HG03064 (cell line): ENCODE measurements around the gene MMEL1.

Source experiments
- ATAC-seq: cut with Tn5 transposase; IDR thresholded peaks from one replicate; pipeline ENCODE4 v1.9.1; 2021; ENCODE audit warnings: low read depth; ENCODE audit not compliant: unreplicated experiment

Gene MMEL1

DNA sequence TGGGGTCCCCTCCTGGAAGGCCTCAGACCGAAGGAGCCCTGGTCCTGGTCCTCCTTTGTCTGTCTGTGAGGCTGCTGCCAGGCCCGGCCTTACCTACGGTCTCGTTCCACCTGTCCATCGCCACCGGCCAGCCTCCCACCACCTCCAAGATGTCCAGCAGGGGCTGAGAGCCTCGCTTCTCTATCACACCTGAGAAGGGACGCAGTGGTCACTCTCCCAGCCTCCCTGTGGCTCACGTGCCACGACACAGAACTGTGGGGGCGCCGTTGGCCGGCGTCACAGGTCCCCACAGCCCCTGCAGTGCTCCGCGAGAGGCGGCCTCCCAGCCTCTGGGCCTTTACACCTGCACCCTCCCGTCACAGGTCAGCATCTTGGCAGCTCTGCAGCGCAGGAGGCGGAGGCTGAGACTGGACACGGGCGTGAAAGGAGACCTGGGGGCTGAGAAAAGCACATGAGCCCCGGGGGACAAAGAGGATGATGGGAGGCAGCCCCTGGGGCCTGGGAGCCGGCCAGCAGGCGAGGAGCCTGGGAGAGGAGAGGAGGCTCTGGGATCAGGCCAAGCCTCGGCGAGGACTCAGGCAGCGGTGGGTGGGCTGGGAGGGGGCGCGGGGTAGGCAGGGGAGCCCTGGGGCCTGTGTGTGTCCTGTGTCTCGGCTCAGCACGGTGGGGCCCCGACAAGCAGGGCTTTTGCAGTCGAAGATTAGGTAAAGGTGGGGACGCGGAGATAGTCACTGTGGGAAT is 25.8 kb downstream of the MMEL1 start:
- no peak for ATAC-seq

GRCh38 chr1:2606396-2606880 is 26.4 kb downstream of the MMEL1 start:
- ATAC-seq, result no peak

DNA sequence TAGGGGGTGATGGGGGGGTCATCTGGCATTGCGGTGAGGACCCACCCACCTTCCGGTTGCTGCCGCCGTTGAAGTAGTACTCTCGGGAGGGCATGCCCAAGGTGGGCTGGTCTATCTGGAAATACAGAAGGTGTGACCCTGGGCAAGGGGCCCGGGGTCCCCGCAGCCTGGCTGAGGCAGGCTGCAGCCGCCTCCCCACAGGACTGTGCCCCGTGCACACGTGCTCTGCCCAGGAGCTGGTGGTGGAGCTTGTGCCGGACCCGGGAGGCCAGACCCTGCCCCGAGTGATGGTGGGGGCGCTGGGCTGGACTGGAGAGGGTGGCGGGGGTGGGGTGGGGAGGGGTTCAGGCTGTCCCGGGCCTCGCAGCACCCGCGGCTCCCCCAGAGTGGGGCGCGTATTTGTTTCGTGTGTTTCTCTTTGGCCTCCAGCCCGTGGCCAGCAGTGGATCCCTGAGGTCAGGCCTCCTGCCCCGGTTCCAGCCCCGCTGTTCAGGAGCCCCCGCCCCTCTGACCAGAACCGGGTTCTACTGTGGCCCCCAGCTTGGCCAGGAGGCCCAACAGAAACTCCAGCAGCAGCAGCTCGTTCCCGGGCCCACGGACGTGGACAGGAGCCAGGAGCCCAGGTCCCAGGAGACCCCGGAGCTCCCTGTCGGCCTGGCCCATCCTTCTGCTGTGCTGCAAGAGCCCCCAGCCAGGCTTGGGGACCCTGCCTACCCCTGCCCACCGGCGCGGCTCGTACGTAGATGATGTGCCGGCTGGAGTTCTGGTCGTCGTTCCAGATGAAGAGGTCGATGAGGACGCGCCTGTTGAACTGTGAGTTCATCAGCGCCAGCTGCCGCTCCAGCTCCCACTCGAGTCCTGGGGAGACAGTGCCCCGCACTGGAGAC is 27.1 kb downstream of the MMEL1 start:
- no peak for ATAC-seq

- no peak for ATAC-seq
These were observed 27.8 kb downstream of the MMEL1 start for GRCh38 chr1:2604844-2605508.

DNA sequence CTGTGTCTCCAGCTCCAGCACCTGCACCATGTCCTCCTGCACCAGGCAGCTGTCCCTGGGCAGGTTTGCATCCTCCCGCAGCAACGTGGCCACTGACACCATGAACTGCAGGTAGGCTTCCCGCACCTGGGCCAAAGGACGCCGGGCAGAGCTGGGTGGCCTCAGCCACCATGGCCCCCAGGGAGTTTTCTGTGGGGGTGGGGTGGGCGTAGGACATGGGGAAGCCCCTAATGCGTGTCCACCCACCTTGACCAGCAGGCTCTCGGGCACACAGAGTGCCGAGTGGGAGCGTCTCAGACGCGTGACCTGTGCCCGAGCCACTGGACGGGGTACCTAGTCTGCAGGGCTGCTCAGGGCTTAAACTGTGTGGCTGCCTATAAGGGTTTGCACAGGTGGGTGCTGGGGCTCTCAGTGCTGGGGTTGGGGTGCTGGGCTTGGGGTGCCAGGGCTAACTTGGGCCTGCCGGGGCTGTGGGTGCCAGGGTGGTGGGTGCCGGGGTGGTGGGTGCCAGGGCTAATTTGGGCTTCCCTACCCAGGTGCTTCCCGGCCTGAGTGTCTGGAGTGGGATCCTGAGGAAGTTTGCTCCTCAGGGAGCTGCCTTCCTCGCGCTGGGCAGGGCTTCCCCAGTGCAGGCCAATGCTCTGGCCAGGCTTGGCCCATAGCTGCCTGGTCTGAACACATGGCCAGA is 28.5 kb downstream of the MMEL1 start:
- ATAC-seq, result no peak

- no peak for ATAC-seq
These were observed 29.2 kb downstream of the MMEL1 start for GRCh38 chr1:2603521-2604155.

- no peak for ATAC-seq
These were observed 29.8 kb downstream of the MMEL1 start for GRCh38 chr1:2602866-2603520.

- ATAC-seq, result no peak
These were observed 30.4 kb downstream of the MMEL1 start for GRCh38 chr1:2602311-2602835.

GRCh38 chr1:2601721-2602303 is 31.0 kb downstream of the MMEL1 start:
- no peak for ATAC-seq

DNA sequence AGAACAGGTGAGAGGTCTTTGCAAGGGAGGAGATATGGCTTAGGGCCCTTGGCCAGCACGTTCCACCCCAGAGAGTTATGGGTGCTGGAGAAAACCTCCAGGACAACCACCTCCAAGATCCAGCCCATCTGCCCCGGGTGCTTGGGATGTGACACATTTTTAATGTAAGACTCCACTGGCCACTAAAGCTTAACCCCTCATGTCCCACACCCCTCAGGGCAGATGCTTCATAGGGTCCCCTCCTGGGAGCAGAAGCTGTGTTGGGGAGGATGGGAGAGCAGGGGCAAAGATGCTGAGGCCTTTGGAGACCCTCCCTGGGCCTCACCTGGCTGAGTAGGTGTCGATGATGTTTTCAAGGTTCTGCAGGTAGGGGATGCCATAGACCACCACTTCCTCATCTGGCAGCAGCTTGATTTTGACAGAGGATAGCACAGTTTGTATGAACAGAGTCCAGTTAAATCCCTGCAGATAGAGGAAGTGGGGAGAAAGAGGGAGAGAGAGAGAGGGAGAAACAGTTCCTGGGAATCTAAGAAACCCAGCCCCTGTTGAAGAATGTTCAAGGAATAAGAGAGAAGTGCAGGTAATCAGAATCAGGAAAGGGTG is 34.4 kb downstream of the MMEL1 start:
- no peak for ATAC-seq

- no peak for ATAC-seq
These were observed 35.1 kb downstream of the MMEL1 start for GRCh38 chr1:2597441-2598328.

- ATAC-seq, result no peak
These were observed 36.1 kb downstream of the MMEL1 start for GRCh38 chr1:2596530-2597333.

DNA sequence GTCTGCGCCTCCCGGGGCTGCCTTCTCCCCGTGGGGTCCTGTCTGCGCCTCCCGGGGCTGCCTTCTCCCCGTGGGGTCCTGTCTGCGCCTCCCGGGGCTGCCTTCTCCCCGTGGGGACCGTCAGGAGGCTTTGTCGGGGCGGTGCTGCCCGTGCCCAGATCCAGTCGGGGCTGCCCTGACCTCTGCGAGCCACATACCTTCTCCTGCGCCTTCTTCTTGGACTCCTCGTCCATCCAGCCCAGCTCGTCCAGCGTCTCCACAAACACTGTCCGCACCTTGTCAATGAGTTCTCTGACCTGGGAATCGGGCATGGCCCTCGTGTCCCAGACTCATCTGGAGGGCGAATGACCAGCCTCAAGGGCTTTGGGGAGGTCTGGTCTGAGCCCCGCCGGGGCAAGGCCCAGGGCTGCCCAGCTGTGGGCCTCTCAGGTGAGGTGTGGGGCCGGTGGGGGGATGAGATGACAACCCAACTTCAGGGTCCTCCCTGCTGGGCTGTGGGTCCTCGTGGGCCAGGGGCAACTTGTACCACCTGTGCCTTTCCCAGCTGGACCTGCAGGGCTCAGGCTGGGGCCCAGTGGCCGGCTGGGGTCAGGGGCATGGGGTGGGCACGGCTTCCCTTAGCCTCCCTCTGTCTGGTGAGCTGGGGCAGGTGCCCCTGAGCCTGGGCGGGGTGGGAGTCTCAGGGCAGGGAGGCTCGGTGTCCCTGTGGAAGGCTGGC is 36.8 kb downstream of the MMEL1 start:
- no peak for ATAC-seq

DNA sequence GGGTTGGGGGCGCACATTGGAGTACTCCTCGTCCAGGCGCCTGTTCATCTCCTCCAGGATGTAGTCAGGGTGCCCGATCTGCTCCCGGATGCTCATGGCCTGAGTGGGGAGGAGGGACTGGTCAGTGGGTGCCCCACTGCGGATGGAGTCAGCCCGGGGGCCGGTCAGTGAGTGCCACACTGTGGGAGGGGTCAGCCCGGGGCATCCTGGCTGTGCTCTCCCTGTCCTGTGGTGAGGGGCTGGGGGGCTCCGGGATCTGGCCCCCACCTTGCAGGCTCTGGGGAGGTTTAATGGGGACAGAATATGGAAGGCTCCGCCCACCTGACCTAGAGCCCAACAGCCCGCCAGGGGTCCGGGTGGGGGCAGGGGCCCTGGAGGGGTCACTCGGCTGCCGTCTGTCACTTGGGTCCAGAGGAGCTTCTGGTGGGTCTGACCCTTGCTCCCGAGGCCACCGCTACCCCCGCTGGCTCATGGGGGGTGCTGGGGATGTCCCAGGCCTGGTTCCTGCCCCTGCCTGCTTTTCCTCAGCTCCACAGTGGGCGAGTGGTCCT is 37.5 kb downstream of the MMEL1 start:
- ATAC-seq, result no peak

DNA sequence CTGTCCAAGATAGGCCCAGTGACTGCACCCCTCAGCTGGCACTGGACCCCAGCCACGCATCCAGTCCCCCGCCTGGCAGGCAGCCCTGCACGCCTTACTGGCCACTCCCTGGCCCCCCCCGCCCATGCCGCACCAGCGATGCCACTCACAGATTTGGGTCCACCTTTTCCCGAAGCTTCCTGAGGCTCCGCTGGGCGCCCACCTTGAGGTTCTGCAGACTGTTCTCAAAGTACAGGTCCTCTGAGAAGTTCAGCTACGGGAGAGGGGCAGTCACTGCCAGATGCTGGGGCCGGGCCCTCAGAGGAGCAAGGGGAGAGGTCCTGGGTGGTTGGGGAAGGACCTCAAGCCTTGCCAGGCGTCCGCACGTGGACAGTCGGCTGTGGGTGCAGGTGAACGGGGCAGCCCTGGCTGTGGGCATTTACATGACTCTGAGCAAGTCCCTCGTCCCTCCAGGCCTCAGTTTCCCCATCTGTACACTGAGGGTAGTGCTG is 38.1 kb downstream of the MMEL1 start:
- ATAC-seq, result no peak
